GM19452 (cell line): ENCODE data around the gene TMEM184A.

ENCODE experiments used
- ATAC-seq: cut with Tn5 transposase; IDR thresholded peaks from one replicate; pipeline ENCODE4 v1.9.1; 2021; ENCODE audit not compliant: unreplicated experiment

Gene TMEM184A

GRCh38 chr7:1540776-1541271 lies 15.2 kb downstream of the TMEM184A start:
- ATAC-seq, result no peak

- no peak for ATAC-seq
Observed at GRCh38 chr7:1539882-1540775, 15.9 kb downstream of the TMEM184A start.

- ATAC-seq, result no peak
Observed at GRCh38 chr7:1539181-1539881, 16.7 kb downstream of the TMEM184A start.

GRCh38 chr7:1538544-1539180 lies 17.3 kb downstream of the TMEM184A start:
- ATAC-seq, result no peak

- ATAC-seq, result no peak
Observed at GRCh38 chr7:1537535-1538412, 18.2 kb downstream of the TMEM184A start.

- ATAC-seq, result no peak
Observed at GRCh38 chr7:1536743-1537534, 19.1 kb downstream of the TMEM184A start.

- no peak for ATAC-seq
Observed at GRCh38 chr7:1536455-1536742, 19.6 kb downstream of the TMEM184A start.

- no peak for ATAC-seq
Observed at GRCh38 chr7:1535701-1536454, 20.1 kb downstream of the TMEM184A start.

- ATAC-seq, result no peak
Observed at GRCh38 chr7:1535100-1535458, 20.9 kb downstream of the TMEM184A start.

- no peak for ATAC-seq
Observed at GRCh38 chr7:1534330-1535099, 21.5 kb downstream of the TMEM184A start.

- no peak for ATAC-seq
Observed at GRCh38 chr7:1533547-1534329, 22.3 kb downstream of the TMEM184A start.

- ATAC-seq, result no peak
Observed at GRCh38 chr7:1533255-1533546, 22.8 kb downstream of the TMEM184A start.

- no peak for ATAC-seq
Observed at GRCh38 chr7:1532456-1533254, 23.4 kb downstream of the TMEM184A start.

GRCh38 chr7:1531979-1532455 lies 24.0 kb downstream of the TMEM184A start:
- no peak for ATAC-seq

- ATAC-seq, result no peak
Observed at GRCh38 chr7:1531263-1531978, 24.6 kb downstream of the TMEM184A start.

- ATAC-seq, result no peak
Observed at GRCh38 chr7:1530946-1531262, 25.1 kb downstream of the TMEM184A start.
